A549 (cell line): ENCODE measurements around the gene SLCO2B1. TPM values are rescaled to one million over a fixed set of nuclear protein-coding genes. Genes with fewer than 3 reads are reported as not detected.
A peak's percentile ranks its signal among the peaks of the same experiment; 100 is the strongest.

ENCODE experiments used
- ATAC-seq, 2 experiments: fragments of 200-7000 bp in 1 of 2; fragments of >200 bp in 1 of 2; cut with Nextera tagmentation in 1 of 2; cut with Tn5 transposase in 1 of 2; 3 replicates each; pipeline versions ENCODE4 v1.8.0 to v1.9.1; 2018 to 2020; ENCODE audit warnings: mild to moderate bottlenecking in 1 of 2, moderate library complexity in 1 of 2
- CTCF ChIA-PET: fragments of 300-600 bp; sonication (Branson Sonifier 250); formaldehyde crosslinking; extraction: SDS; loops from one replicate; lab custom pipeline; 2021; ENCODE audit warnings: antibody characterized with exemption, inconsistent platforms; lab: Yijun Ruan, JAX
- POLR2A ChIA-PET: fragments of 350-600 bp; formaldehyde crosslinking; extraction: SDS; loops from one replicate; lab custom pipeline; 2021; ENCODE audit warnings: antibody characterized with exemption, inconsistent platforms; lab: Yijun Ruan, JAX
- DNase-seq, 2 experiments: peaks; one replicate each; pipeline versions ENCODE4 v3.0.0 to v3.0.0-alpha.2; 2011 to 2016; ENCODE audit warnings: low read depth in 1 of 2, low spot score in 1 of 2
- FAIRE-seq: peaks from 2 replicates; lab custom pipeline; 2011; peaks lifted over from hg19 to GRCh38; lab: Jason Lieb, UNC
- H3K27ac ChIP-seq, 2 experiments: fragments of >200 bp; sonication (Bioruptor Twin); formaldehyde crosslinking; 3 replicates each; pipeline ENCODE4 v1.5.1; 2016 to 2017
- H3K4me1 ChIP-seq: fragments of >200 bp; sonication (Bioruptor Twin); formaldehyde crosslinking; 3 replicates; pipeline ENCODE4 v1.6.1; 2016
- H3K4me2 ChIP-seq: fragments of >200 bp; sonication (Bioruptor Twin); formaldehyde crosslinking; 3 replicates; pipeline ENCODE4 v1.6.1; 2016
- H3K4me3 ChIP-seq: fragments of >200 bp; sonication (Bioruptor Twin); formaldehyde crosslinking; 3 replicates; pipeline ENCODE4 v1.5.1; 2016
- H3K9me3 ChIP-seq: fragments of >200 bp; sonication (Bioruptor Twin); formaldehyde crosslinking; 3 replicates; pipeline ENCODE4 v1.6.1; 2016
- CEBPB ChIP-seq, 2 experiments: fragments of >200 bp in 1 of 2; sonication (Bioruptor Twin) in 1 of 2; formaldehyde crosslinking in 1 of 2; IDR thresholded peaks; 2 replicates each; pipeline ENCODE4 v1.6.1; 2012 to 2016
- EHMT2 ChIP-seq: fragments of 200-600 bp; sonication (generic); IDR thresholded peaks from 2 replicates; pipeline ENCODE4 v1.6.1; 2016; ENCODE audit warnings: antibody characterized with exemption, low read depth, mild to moderate bottlenecking, moderate library complexity
- FOXS1 ChIP-seq: fragments of 250-450 bp; sonication (Bioruptor Pico); IDR thresholded peaks from 2 replicates; pipeline ENCODE4 v1.5.0; 2020; ENCODE audit warnings: mild to moderate bottlenecking, moderate library complexity
- HEYL ChIP-seq: fragments of 250-450 bp; sonication (Bioruptor Pico); IDR thresholded peaks from 2 replicates; pipeline ENCODE4 v1.8.0; 2021; ENCODE audit warnings: mild to moderate bottlenecking, moderate library complexity
- HOXB5 ChIP-seq: fragments of 250-450 bp; sonication (Bioruptor Pico); IDR thresholded peaks from 2 replicates; pipeline ENCODE4 v1.5.0; 2020; ENCODE audit warnings: mild to moderate bottlenecking, moderate library complexity
- JUNB ChIP-seq: fragments of >200 bp; sonication (Bioruptor Twin); formaldehyde crosslinking; IDR thresholded peaks from 2 replicates; pipeline ENCODE4 v1.6.1; 2016
- KDM1A ChIP-seq: fragments of 200-600 bp; sonication (generic); IDR thresholded peaks from 2 replicates; pipeline ENCODE4 v1.6.1; 2016; ENCODE audit warnings: low read depth, mild to moderate bottlenecking
- KDM5A ChIP-seq: fragments of 200-600 bp; sonication (generic); IDR thresholded peaks from 2 replicates; pipeline ENCODE4 v1.6.1; 2016; ENCODE audit warnings: antibody characterized with exemption, mild to moderate bottlenecking
- MAFK ChIP-seq: fragments of 450-650 bp; IDR thresholded peaks from 2 replicates; pipeline ENCODE4 v1.6.1; 2014; ENCODE audit not compliant: partially characterized antibody
- NPAS2 ChIP-seq: fragments of 250-450 bp; sonication (Bioruptor Pico); IDR thresholded peaks from 2 replicates; pipeline ENCODE4 v1.8.0; 2022; ENCODE audit warnings: mild to moderate bottlenecking, moderate library complexity, borderline replicate concordance
- NR3C1 ChIP-seq: fragments of >200 bp; sonication (Bioruptor Twin); formaldehyde crosslinking; IDR thresholded peaks from 3 replicates; pipeline ENCODE4 v1.6.1; 2017
- RAD21 ChIP-seq, 2 experiments: fragments of >200 bp in 1 of 2; sonication (Bioruptor Twin) in 1 of 2; formaldehyde crosslinking in 1 of 2; IDR thresholded peaks in 1 of 2; conservative IDR thresholded peaks in 1 of 2; 2 replicates in 1 of 2; 3 replicates in 1 of 2; pipeline ENCODE4 v1.6.1; 2012 to 2018; ENCODE audit warnings: inconsistent platforms in 1 of 2
- RARB ChIP-seq: fragments of 250-450 bp; sonication (Bioruptor Pico); IDR thresholded peaks from 2 replicates; pipeline ENCODE4 v1.8.0; 2021; ENCODE audit warnings: mild to moderate bottlenecking, moderate library complexity
- SMC3 ChIP-seq: fragments of >200 bp; sonication (Bioruptor Twin); formaldehyde crosslinking; IDR thresholded peaks from 3 replicates; pipeline ENCODE4 v1.6.1; 2018; ENCODE audit warnings: inconsistent platforms
- TFCP2L1 ChIP-seq: fragments of 250-450 bp; sonication (Bioruptor Pico); IDR thresholded peaks from 2 replicates; pipeline ENCODE4 v1.5.0; 2021; ENCODE audit warnings: mild to moderate bottlenecking
- TP53 ChIP-seq: fragments of 250-450 bp; sonication (Bioruptor Pico); IDR thresholded peaks from 2 replicates; pipeline ENCODE4 v1.5.0; 2021; ENCODE audit warnings: mild to moderate bottlenecking, moderate library complexity
- ZC3H11A ChIP-seq: fragments of 450-650 bp; IDR thresholded peaks from 2 replicates; pipeline ENCODE4 v1.6.1; 2014; ENCODE audit warnings: antibody characterized with exemption, mild to moderate bottlenecking
- ZSCAN20 ChIP-seq: fragments of 250-450 bp; sonication (Bioruptor Pico); IDR thresholded peaks from 2 replicates; pipeline ENCODE4 v1.8.0; 2022; ENCODE audit warnings: mild to moderate bottlenecking, moderate library complexity
- WGBS: methylation state at CpG from one replicate; pipeline ENCODE4 v1.1.6; 2017; ENCODE audit errors: missing lambda C conversion rate; 5-methylcytosine and 5-hydroxymethylcytosine counted together
- polyA plus RNA-seq, 4 experiments: library from polyadenylated mRNA; depleted of rRNA in 3 of 4; stranded (reverse); fragments of >200 nt; fragmentation: RNase III in 1 of 4; extraction: RNeasy Plus Mini Kit Qiagen cat#74134 plus additional on column Dnase treatment in 1 of 4; gene quantifications; 2 replicates in 3 of 4; 3 replicates in 1 of 4; pipeline ENCODE4 v1.2.3, GENCODE V29; 2011 to 2017
- TF ChIP-seq, protein P1 (sequence below): fragments of 450-650 bp; IDR thresholded peaks from 2 replicates; pipeline ENCODE4 v1.6.1; 2014; ENCODE audit warnings: antibody characterized with exemption
- TF ChIP-seq, protein P2 (sequence below): fragments of >200 bp; sonication (Bioruptor Twin); formaldehyde crosslinking; IDR thresholded peaks from 2 replicates; pipeline ENCODE4 v1.6.1; 2016
- TF ChIP-seq, protein P3 (sequence below): fragments of >200 bp; sonication (Bioruptor Twin); formaldehyde crosslinking; IDR thresholded peaks from 3 replicates; pipeline ENCODE4 v1.5.1; 2016

Gene SLCO2B1
- polyA plus RNA-seq, 2 of the 4 experiments (the other 2 are of a cell fraction), result 4.9 to 5.2 TPM

DNA sequence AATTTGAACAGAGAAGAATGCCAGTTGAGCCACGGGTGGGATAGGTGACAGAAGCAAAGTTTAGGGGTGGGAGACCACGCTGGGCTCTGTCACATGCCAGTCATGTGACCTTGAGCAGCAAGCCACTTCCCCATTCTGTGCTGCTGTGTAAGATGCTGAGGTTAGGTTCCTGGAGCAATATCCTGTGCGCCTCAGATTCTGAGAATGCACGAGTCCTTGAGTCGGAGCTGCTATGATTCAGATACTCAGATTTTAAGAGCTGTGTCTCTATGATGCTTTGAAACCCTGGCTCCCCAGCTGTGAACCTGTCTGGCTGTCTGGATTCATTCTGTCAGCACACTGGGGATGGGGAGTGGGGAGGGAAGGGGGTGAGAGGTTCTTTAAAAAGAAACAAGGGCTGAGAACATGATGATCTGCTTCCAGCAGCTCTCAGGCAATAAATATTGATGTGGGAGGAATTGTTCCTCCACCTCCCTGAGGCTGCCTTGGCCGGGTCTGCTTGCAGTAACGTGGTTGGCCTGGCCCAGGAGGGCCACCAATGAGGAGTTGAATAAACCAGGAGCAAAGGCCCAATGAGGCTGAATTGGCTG, 24.0 kb downstream of the SLCO2B1 start:
- Histone ChIP-seq H3K9me3 (no peaks in the 10 kb centered on the region), H3K4me2 (no peak overlapping the region)
- ATAC-seq, result peak in 1 of 2 experiments; percentile 53; a peak in 1 of 6 replicates
- WGBS, result 46% methylated on average over 7 of the region's 7 CpGs
- no peak for TF ChIP-seq NR3C1
- no peak for TF ChIP-seq MAFK
- TF ChIP-seq TP53 (CRISPR knock-in tag), result no peak
- TF ChIP-seq, protein P1, sequence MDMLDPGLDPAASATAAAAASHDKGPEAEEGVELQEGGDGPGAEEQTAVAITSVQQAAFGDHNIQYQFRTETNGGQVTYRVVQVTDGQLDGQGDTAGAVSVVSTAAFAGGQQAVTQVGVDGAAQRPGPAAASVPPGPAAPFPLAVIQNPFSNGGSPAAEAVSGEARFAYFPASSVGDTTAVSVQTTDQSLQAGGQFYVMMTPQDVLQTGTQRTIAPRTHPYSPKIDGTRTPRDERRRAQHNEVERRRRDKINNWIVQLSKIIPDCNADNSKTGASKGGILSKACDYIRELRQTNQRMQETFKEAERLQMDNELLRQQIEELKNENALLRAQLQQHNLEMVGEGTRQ, result peak; percentile 72
- TF ChIP-seq, protein P2, sequence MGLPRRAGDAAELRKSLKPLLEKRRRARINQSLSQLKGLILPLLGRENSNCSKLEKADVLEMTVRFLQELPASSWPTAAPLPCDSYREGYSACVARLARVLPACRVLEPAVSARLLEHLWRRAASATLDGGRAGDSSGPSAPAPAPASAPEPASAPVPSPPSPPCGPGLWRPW, result no peak
- no peak for TF ChIP-seq RARB (CRISPR knock-in tag)
- no peak for TF ChIP-seq ZC3H11A
- TF ChIP-seq, all 56 proteins: peak for 1
- CTCF ChIA-PET, result interaction anchor here (0.8 to 2.9 kb wide), 4 partner anchors 30 to 35 kb away, joined by 3 to 11 read pairs (median 6); no protein-coding TSS in a partner anchor
- Histone ChIP-seq H3K4me3 (no peak overlapping the region), H3K4me1 (no peaks in the 10 kb centered on the region), H3K27ac (no peak overlapping the region)
- POLR2A ChIA-PET, result no interaction called here
- DNase-seq (no peak), FAIRE-seq (no peak)

DNA sequence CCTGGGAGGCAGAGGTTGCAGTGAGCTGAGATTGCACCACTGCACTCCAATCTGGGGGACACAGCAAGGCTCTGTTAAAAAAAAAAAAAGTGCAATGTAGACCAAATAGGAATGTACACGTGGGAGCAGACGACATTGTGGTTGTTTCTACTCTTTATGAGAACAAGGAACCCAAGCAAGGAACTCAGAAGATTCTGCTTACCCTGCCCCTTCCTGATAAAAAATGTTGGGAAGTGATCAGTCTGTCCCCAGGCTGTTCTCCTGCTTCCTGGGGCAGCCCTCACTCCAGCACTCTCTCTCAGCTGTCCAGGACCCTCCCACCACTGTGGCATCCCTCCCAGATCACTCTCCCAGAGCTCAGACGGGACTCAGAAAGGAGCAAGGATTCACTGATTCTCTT, 31.8 kb downstream of the SLCO2B1 start:
- Histone ChIP-seq H3K27ac (no peak overlapping the region), H3K4me3 (no peak overlapping the region), H3K4me2 (no peak overlapping the region), H3K4me1 (no peaks in the 10 kb centered on the region), H3K9me3 (no peaks in the 10 kb centered on the region)
- TF ChIP-seq EHMT2 (no peak), JUNB (no peak), RAD21 (conservative IDR thresholded peaks at IDR 0.05 in 1 of 2, IDR thresholded peaks at IDR 0.05 in 1 of 2) (no peak), HEYL (no peak), KDM1A (no peak), NPAS2 (CRISPR knock-in tag) (no peak), ZSCAN20 (CRISPR knock-in tag) (no peak)
- TF ChIP-seq, protein P2, result no peak
- DNase-seq (no peak), FAIRE-seq (no peak), ATAC-seq (no peak)
- 31% methylated on average over 3 of the region's 3 CpGs for WGBS
- ChIA-PET CTCF (interaction anchor here (1.4 to 3.2 kb wide), 2 partner anchors 22 to 160 kb away, joined by 4 to 12 read pairs; no protein-coding TSS in a partner anchor), POLR2A (no interaction called here)

DNA sequence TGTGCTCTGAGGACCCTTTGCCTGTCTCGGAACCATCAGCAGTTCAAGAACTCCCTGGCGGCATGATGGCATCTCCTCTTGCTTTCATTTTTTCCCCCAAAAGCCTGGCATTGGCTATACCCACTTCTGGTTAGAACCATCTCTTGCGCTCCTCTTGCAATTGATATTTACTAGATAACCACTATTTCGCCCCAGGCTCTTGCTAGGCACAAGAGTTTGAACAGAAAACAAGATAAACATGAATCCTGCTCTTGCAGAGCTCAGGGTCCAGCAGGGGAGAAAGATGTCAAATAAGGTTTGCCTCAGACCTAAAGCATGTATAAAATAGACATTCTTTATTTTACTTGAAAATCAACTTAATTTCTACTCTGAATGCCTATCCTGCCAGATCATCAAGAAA, 33.1 kb downstream of the SLCO2B1 start:
- no peak for DNase-seq
- 89% methylated on average over 4 of the region's 4 CpGs for WGBS
- TF ChIP-seq, protein P3, sequence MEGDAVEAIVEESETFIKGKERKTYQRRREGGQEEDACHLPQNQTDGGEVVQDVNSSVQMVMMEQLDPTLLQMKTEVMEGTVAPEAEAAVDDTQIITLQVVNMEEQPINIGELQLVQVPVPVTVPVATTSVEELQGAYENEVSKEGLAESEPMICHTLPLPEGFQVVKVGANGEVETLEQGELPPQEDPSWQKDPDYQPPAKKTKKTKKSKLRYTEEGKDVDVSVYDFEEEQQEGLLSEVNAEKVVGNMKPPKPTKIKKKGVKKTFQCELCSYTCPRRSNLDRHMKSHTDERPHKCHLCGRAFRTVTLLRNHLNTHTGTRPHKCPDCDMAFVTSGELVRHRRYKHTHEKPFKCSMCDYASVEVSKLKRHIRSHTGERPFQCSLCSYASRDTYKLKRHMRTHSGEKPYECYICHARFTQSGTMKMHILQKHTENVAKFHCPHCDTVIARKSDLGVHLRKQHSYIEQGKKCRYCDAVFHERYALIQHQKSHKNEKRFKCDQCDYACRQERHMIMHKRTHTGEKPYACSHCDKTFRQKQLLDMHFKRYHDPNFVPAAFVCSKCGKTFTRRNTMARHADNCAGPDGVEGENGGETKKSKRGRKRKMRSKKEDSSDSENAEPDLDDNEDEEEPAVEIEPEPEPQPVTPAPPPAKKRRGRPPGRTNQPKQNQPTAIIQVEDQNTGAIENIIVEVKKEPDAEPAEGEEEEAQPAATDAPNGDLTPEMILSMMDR, result no peak
- TF ChIP-seq SMC3, result no peak
- no peak for TF ChIP-seq KDM5A
- TF ChIP-seq FOXS1, result no peak
- TF ChIP-seq, protein P1, result no peak
- TF ChIP-seq TFCP2L1 (CRISPR knock-in tag), result no peak
- TF ChIP-seq CEBPB (IDR thresholded peaks at IDR 0.05), result no peak
- TF ChIP-seq NPAS2 (CRISPR knock-in tag), result no peak
- TF ChIP-seq HOXB5 (CRISPR knock-in tag), result no peak
- Histone ChIP-seq H3K4me1 (no peaks in the 10 kb centered on the region), H3K4me3 (no peak overlapping the region), H3K4me2 (no peak overlapping the region), H3K27ac (no peak overlapping the region), H3K9me3 (no peaks in the 10 kb centered on the region)
- POLR2A ChIA-PET, result no interaction called here
- ATAC-seq, result no peak
- CTCF ChIA-PET, result interaction anchor here (1.3 to 3.2 kb wide), 4 partner anchors 21 to 61 kb away, joined by 4 to 12 read pairs (median 6); no protein-coding TSS in a partner anchor
- FAIRE-seq, result no peak
